ENCODE results near the gene TLL2.

The TLL2 gene

GRCh38 chr10:96460316-96460715 lies 53.4 kb downstream of the TLL2 start:
- DNase-seq, result no peak

GRCh38 chr10:96457341-96457740 lies 56.4 kb downstream of the TLL2 start:
- DNase-seq, result no peak

- no peak for DNase-seq
Observed at GRCh38 chr10:96456296-96456840, 57.4 kb downstream of the TLL2 start.

- DNase-seq, result no peak
Observed at GRCh38 chr10:96453856-96454583, 59.7 kb downstream of the TLL2 start.

DNA sequence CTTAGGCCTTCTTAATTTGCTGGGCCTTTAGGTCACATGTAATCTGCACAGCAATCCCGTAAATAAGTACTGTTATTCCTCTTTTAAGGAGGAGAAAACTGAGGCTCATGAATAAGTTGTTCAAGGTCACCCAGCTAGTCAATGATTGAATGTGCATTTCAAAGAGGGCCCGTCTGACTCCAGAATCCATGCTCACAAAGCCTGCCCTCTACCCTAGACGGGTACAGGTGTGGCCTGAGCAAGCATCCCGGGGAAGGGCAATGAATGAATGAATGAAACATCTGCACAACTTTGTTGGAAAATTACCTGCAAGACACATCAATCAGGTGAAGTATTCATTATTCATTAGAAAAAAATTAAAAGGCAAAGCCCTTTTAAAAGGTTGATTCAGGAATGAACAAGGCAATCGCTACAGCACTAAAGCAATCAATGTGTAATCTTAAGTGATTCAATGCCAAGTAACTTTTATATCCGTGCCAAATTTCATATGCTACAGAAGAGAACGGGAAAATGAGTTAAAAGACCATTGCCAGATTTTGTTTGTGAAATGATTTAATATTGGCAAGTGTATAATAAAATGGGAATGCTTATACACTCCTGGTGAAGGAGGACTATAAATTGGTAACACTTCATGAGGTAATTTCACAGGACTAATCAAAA lies 61.1 kb downstream of the TLL2 start:
- DNase-seq, result no peak

DNA sequence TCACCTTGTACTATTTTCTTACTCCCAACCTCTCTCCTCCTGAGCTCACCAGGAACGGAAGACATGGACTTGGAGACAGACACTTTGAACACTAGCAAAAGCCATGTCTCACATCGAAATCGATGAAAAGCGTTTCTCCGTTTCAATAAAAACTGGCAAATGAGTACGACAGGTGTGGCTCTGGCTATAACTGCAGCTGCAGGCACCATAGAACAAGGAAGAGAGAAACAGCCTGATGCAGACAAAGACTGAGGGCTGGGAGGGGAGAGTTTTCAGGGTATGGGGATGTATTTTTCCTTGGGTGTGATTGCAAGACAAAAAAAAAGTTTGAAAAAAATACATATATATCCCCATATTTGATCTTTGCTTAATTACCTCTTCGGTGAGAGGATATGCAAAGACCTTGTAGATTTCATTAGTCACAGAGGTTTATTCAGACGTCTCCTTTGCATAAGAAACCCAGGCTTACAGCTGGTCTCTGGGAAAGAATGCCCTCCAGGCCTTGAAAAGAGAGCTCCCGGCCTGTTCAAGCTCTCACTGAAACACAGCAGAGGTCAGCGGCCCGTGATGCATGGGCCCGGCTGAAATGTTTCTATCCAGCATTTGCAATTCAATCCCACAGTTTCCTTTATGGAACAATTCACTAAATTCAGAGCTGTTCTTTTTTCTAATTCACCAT lies 63.1 kb downstream of the TLL2 start:
- peak; percentile 58 for DNase-seq

DNA sequence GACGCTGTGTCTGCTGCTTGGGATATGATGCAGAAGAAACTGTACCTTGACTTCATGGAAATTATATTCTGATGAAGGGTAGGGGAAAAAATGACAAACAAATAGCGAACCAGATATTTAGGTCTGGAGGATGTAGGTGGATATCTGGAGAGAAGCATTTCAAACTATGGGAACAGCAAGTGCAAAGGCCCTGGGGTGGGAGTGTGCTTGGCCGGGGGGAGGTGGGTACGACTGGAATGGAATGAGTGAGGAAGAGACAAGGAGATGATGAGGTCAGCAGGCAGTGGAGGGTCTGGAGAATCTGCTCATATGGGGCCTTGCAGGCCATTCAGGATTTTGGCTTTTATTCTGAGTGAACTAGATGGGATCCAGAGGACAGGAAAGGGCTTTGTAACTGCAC lies 65.2 kb downstream of the TLL2 start:
- DNase-seq, result no peak

DNA sequence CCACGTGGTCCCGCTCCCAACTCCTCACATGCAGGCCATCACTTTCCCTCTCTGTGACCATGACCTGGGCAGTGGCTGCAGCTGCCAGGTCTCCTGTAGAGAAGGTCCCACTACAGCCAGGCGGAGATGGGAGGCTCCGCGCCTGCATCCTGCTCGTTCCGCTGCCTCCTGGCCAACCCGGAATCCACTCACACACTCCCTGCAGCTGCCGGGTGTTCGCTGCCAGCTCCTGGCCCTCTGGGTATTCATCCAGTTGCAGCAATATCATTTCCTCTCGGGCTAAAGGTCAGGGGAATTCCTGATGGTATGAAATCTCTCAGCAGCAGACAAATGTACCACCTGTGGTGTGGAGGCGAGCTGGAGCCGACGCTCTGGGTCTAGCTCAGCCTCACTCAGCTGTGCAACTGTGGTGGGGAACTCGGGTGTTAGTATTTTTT lies 65.7 kb downstream of the TLL2 start:
- peak; percentile 29 for DNase-seq

DNA sequence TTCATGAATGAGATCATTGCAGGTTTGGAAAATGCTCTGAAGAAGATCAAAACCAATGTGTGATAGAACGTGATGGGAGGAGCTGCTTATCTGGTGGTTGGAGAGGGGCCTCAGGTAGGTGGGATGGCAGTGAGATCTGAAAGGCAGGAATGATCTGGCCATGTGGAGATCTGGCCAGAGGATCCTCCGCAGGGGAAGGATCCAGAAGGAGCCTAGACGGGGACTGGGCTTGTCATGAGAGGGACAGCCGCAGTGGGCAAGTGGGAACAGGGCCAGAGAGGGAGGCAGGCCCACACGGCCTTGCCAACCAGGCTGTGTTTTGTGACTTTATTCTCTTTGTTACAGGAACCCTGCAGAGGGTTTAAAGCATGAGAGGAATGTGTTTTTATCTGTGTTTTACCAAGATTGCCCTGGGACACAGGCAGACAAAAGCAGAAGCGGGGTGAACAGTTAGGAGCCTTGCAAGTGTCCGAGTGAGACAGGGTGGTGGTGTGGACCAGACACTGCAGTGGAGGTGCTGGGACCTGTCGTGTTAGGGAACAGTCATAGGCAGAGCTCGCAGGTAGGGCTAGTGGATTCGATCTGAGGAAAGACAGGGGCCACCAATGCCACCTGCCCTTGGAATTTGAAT lies 66.6 kb downstream of the TLL2 start:
- no peak for DNase-seq

- no peak for DNase-seq
Observed at GRCh38 chr10:96441987-96442643, 71.6 kb downstream of the TLL2 start.

- DNase-seq, result no peak
Observed at GRCh38 chr10:96441322-96441885, 72.3 kb downstream of the TLL2 start.

- no peak for DNase-seq
Observed at GRCh38 chr10:96440361-96441292, 73.1 kb downstream of the TLL2 start.

DNA sequence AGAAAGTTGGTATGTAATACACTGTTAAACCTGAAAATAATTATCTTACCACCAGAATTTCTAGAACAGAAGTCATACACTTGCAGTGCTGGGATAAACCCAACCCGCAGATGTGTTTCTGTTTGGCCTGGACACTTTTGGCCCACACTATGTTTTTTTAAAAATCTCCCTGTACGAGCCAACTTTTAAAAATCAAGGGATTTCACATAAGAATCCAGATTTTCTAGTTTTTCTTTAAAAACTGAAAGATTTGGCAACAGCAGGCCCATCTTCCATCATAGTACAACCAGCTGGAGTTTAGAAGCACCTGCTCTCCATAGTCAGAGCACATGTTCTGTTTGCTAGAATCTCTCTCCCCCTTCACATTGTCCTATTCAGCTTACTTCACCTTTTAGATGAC lies 74.0 kb downstream of the TLL2 start:
- DNase-seq, result no peak

DNA sequence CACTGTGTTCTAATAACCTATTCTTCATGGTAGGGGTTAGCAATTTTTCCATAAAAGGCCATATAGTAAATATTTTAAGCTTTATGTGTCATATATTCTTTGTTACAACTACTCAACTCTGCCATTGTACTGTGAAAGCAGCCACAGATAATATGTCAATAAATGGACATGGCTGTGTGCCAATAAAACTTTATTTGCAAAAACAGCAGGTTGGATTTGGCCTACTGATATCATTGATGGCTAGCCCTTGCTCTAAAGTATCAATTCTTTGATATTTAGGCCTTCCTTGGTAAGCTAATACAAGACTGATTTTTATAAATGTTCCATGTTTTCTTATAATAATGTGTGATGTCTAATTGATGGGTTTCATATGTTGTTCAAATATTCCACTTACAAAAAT lies 77.7 kb downstream of the TLL2 start:
- no peak for DNase-seq

DNA sequence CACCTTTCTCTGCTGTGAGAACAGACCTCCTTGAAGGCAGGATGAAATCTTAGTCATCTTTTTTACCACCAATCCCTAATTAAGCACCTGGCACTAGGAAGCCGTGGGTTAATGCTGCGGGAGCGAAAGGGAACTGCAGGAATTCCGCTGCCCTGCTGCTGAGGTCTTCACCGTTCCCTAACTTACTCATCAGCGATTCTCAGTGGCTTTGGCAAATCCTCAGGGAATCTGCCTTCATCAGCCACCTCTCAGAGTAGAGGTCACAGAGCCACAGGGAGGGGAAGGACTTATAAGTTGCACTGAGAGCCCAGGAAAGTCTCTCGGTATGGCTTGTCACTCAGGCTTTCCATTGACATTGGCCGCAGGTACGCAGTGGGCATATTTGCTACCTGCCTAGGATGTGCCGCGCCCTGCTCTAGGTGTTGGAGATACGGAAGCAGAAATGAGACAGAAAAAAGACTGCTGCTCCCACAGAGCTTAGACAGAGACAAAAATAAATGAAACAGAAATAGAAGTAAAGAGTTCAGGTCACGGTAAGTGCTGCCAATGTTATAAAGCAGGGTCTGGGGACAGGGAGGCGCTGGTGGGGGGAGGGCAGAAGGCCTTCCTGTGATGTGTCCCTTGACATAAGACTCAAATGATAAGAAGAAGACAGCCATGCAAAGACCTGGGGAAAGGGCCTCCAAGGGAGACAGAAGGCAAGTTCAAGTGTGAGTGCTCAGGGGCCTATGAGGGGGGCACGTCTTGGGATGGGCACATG lies 82.3 kb downstream of the TLL2 start:
- no peak for DNase-seq

DNA sequence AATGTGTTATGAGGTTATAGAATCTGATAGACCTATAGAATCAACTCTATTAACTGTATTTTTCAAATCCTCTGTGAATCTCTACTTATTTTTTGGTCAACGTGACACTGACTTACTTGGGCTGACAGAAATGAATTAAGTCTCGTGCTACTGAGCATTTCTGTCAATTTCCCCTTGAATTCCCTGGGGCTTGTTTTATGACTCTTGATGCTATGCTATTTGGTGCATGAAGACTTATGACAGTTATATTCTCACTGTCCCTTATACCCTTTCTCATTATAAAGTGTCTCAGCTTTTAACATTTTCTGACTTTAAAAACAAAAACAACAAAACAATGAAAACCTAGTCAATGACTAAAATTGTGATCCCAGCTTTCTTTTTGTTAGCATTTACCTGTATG lies 86.4 kb downstream of the TLL2 start:
- no peak for DNase-seq

DNA sequence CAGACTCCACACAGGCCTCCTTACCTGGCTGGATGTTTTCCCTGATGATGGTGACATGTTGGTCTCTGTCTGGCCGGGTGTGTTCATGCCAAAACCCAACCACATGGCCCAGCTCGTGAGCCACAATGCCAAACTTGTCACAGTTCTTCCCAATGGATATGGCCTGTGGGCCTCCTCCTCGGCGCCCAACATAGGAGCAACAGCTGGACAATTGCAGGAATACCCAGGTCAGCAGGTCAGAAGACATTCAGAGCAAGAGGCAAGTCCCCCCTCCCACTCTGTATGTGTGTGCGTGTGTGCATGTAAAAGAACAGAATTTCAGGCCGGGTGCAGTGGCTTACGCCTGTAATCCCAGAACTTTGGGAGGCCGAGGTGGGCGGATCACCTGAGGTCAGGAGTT lies 91.2 kb downstream of the TLL2 start:
- no peak for DNase-seq

DNA sequence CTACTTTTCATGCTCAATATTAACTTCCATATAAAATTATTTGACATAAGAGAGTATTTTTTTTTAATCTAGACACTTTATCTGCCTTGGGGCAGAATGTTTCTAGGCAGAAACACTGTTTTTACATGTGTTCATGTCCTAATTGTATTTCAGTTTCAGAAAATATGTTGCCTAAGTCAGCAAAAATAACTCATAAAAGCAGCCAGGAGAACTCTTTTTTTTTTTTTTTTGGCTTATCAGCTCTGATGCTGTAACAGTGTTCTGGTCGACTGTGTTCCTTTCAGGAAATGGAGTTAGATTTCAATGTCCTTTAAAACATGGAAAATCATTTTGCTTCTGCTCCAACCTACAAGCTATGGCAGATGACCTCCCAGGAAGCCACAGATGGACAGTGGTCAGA lies 91.7 kb downstream of the TLL2 start:
- no peak for DNase-seq

- no peak for DNase-seq
Observed at GRCh38 chr10:96420228-96421009, 93.3 kb downstream of the TLL2 start.

DNA sequence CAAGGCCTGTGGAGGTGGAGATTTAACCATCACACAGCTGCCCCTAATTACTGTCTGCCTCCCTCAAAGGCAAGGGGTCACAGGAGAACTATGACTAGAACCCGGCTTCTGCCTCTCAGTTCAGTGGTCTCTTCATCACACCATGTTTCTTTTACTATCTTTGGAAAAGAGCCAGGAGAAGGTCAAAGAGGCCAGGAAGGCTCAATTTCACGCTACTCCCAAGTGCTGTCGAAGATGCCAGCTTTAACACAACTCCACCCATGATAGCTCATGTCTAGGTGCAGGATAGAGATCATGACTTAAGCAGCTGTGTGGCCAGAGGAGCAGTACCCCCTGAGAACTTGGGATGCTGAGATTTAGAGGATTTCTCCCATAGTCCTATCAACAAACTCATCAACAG lies 94.4 kb downstream of the TLL2 start:
- no peak for DNase-seq

Measured in NCI-H146 (cell line).